ENCODE measurements around the gene TKT. TPM values are rescaled to one million over a fixed set of nuclear protein-coding genes. Genes with fewer than 3 reads are reported as not detected.
A peak's percentile ranks its signal among the peaks of the same experiment; 100 is the strongest.

Gene TKT
- total RNA-seq, 1 experiment from 2014 or later, result 186 TPM

DNA sequence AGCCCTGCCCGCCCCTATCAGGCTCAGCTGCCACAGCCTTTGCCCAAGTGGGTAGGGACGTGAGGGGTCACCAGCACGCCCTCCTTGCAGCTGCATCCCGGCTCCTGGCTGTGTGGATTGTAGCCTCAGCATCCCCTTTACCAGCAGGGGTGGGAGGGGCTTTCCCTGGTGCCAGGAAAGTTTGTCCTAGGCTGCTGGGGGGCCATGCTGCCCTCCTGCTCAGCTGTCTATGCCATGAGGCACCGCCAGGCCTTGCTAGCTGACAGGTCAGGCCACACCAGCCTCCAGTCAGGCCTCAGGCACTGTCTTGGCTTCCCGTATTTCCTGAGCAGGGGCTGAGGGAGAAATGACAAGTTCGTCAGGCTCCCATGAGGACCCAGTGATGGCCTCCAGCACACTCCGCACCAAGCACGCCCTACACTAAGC, 32.3 kb downstream of the TKT start:
- H3K36me3 ChIP-seq (ENCODE audit: insufficient read depth, low read length, poor library complexity, severe bottlenecking), result peaks cover 24% of the 10 kb centered on the region
- ChIA-PET CTCF (no interaction called here), POLR2A (ENCODE audit: low non-redundant PET) (no interaction called here)
- no peaks in the 10 kb centered on the region for H3K27me3 ChIP-seq (replicated peaks; ENCODE audit: insufficient read depth, low read depth, low read length, poor library complexity)
- no peak overlapping the region for H3K27ac ChIP-seq (ENCODE audit: low read depth, low read length, poor library complexity, severe bottlenecking)
- intact Hi-C loops (cut with micrococcal nuclease; ENCODE audit: unreplicated experiment), result no loop called here
- peaks cover 3% of the 10 kb centered on the region for H3K4me1 ChIP-seq (ENCODE audit: insufficient read depth, low read length, poor library complexity, severe bottlenecking)
- H3K9me3 ChIP-seq (ENCODE audit: low read depth, low read length, poor library complexity, severe bottlenecking), result no peaks in the 10 kb centered on the region
- no TSS peak for BruUV-seq (replicated peaks)
- no peak overlapping the region for H3K4me3 ChIP-seq (ENCODE audit: low read depth, low read length, poor library complexity, severe bottlenecking)
- DNase-seq (ENCODE audit: low spot score), result no peak
- TF ChIP-seq, protein P1, sequence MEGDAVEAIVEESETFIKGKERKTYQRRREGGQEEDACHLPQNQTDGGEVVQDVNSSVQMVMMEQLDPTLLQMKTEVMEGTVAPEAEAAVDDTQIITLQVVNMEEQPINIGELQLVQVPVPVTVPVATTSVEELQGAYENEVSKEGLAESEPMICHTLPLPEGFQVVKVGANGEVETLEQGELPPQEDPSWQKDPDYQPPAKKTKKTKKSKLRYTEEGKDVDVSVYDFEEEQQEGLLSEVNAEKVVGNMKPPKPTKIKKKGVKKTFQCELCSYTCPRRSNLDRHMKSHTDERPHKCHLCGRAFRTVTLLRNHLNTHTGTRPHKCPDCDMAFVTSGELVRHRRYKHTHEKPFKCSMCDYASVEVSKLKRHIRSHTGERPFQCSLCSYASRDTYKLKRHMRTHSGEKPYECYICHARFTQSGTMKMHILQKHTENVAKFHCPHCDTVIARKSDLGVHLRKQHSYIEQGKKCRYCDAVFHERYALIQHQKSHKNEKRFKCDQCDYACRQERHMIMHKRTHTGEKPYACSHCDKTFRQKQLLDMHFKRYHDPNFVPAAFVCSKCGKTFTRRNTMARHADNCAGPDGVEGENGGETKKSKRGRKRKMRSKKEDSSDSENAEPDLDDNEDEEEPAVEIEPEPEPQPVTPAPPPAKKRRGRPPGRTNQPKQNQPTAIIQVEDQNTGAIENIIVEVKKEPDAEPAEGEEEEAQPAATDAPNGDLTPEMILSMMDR (conservative IDR thresholded peaks at IDR 0.05; ENCODE audit: low read depth, low read length), result no peak
- TF ChIP-seq EZH2 (IDR thresholded peaks at IDR 0.05; ENCODE audit: borderline replicate concordance, low read depth, low read length, poor library complexity, severe bottlenecking), result no peak

DNA sequence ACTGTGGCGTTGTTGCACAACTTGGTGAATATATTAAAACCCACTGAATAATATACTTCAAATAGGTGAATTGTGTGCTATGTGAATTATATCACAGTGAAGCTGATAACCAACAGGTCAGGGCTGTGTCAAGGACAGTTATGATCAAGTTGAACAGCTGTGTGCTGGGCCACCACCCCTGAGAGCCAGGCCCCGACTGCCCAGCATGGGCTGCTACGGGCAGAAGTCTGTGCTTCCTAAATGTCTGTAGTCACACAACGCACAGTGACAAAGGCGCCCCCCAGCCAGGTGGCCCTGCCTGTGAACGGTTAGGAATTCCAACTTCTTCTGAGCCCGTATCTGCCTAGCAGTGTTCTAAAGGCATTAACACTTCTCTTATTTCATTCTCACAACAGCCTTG, 32.8 kb downstream of the TKT start:
- CTCF ChIA-PET, result no interaction called here
- Histone ChIP-seq H3K4me1 (ENCODE audit: insufficient read depth, low read length, poor library complexity, severe bottlenecking) (peaks cover 3% of the 10 kb centered on the region), H3K9me3 (ENCODE audit: low read depth, low read length, poor library complexity, severe bottlenecking) (no peaks in the 10 kb centered on the region), H3K36me3 (ENCODE audit: insufficient read depth, low read length, poor library complexity, severe bottlenecking) (peaks cover 20% of the 10 kb centered on the region), H3K4me3 (ENCODE audit: low read depth, low read length, poor library complexity, severe bottlenecking) (no peak overlapping the region), H3K27ac (ENCODE audit: low read depth, low read length, poor library complexity, severe bottlenecking) (no peak overlapping the region), H3K27me3 (replicated peaks; ENCODE audit: insufficient read depth, low read depth, low read length, poor library complexity) (no peaks in the 10 kb centered on the region)
- intact Hi-C loops (cut with micrococcal nuclease; ENCODE audit: unreplicated experiment), result no loop called here
- no peak for DNase-seq (ENCODE audit: low spot score)
- TF ChIP-seq, protein P1 (conservative IDR thresholded peaks at IDR 0.05; ENCODE audit: low read depth, low read length), result no peak
- TF ChIP-seq EZH2 (IDR thresholded peaks at IDR 0.05; ENCODE audit: borderline replicate concordance, low read depth, low read length, poor library complexity, severe bottlenecking), result no peak
- POLR2A ChIA-PET (ENCODE audit: low non-redundant PET), result no interaction called here
- BruUV-seq (replicated peaks), result no TSS peak

DNA sequence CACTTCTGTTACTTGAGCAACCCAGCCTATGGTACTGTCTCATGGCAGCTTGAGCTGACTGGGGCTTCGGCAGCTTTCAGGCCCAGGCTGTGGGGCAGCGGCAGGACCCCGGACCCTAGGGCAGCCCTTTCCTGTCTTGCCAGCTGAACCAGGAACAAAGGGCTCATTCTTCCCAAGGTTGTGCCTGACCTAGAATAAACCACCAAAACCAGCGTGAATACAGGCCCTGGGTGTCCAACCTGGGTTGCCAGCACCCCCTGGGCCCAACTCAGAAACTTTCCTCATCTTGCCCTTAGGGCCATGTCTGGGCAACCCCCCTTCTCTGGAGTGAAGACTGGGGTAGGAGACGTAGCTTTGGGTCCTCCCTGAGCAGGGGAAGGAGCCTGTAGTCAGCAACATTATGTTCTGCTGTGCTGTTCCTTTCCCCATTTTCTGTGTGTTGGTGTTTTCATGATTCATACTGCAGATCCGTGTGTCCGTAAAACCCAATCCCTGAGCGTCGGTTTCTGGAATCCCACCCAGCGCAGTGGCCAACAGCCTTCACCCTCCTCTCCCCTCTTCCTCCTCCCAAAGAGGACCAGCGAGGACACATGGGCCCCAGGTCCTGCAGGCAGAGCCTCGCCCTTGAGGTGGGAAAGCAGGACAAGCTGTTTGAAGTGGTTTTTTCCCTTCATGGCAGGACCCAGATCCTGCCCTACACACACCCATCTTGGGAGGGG, 33.5 kb downstream of the TKT start:
- no peak overlapping the region for H3K27ac ChIP-seq (ENCODE audit: low read depth, low read length, poor library complexity, severe bottlenecking)
- no peak for DNase-seq (ENCODE audit: low spot score)
- no peaks in the 10 kb centered on the region for H3K27me3 ChIP-seq (replicated peaks; ENCODE audit: insufficient read depth, low read depth, low read length, poor library complexity)
- POLR2A ChIA-PET (ENCODE audit: low non-redundant PET), result no interaction called here
- BruUV-seq (replicated peaks), result TSS peak; percentile 14
- peaks cover 3% of the 10 kb centered on the region for H3K4me1 ChIP-seq (ENCODE audit: insufficient read depth, low read length, poor library complexity, severe bottlenecking)
- no peaks in the 10 kb centered on the region for H3K9me3 ChIP-seq (ENCODE audit: low read depth, low read length, poor library complexity, severe bottlenecking)
- intact Hi-C loops (cut with micrococcal nuclease; ENCODE audit: unreplicated experiment), result no loop called here
- TF ChIP-seq, protein P1 (conservative IDR thresholded peaks at IDR 0.05; ENCODE audit: low read depth, low read length), result no peak
- no peak for TF ChIP-seq EZH2 (IDR thresholded peaks at IDR 0.05; ENCODE audit: borderline replicate concordance, low read depth, low read length, poor library complexity, severe bottlenecking)
- CTCF ChIA-PET, result no interaction called here
- peaks cover 14% of the 10 kb centered on the region for H3K36me3 ChIP-seq (ENCODE audit: insufficient read depth, low read length, poor library complexity, severe bottlenecking)
- no peak overlapping the region for H3K4me3 ChIP-seq (ENCODE audit: low read depth, low read length, poor library complexity, severe bottlenecking)

Data from A673 (cell line).